HG02938 (cell line): ENCODE results near the gene WDR27.
"Not testable (repeated sequence)": the region's sequence is repeated elsewhere in the genome, so short reads cannot be mapped to it uniquely, and the experiment has no call there.

ENCODE experiments used
- ATAC-seq: cut with Tn5 transposase; IDR thresholded peaks from one replicate; pipeline ENCODE4 v1.9.1; 2021; ENCODE audit warnings: mild to moderate bottlenecking, moderate library complexity; ENCODE audit not compliant: unreplicated experiment

The WDR27 gene

GRCh38 chr6:169618526-169619490 lies 83.0 kb downstream of the WDR27 start:
- ATAC-seq, result no peak

GRCh38 chr6:169617562-169617961 lies 84.3 kb downstream of the WDR27 start:
- ATAC-seq, result no peak

- ATAC-seq, result not testable (repeated sequence)
These were observed 93.2 kb downstream of the WDR27 start for GRCh38 chr6:169608609-169609008.

- ATAC-seq, result no peak
These were observed 97.8 kb downstream of the WDR27 start for GRCh38 chr6:169604076-169604475.

- not testable (repeated sequence) for ATAC-seq
These were observed 100.7 kb downstream of the WDR27 start for GRCh38 chr6:169601129-169601528.

- ATAC-seq, result no peak
These were observed 109.3 kb downstream of the WDR27 start for GRCh38 chr6:169592558-169592957.

- ATAC-seq, result no peak
These were observed 110.2 kb downstream of the WDR27 start for GRCh38 chr6:169591616-169592015.

- ATAC-seq, result no peak
These were observed 111.4 kb downstream of the WDR27 start for GRCh38 chr6:169590376-169590939.

GRCh38 chr6:169589699-169590257 lies 112.1 kb downstream of the WDR27 start:
- ATAC-seq, result peak; percentile 75

GRCh38 chr6:169589293-169589692 lies 112.5 kb downstream of the WDR27 start:
- ATAC-seq, result peak; percentile 69

GRCh38 chr6:169587975-169588374 lies 113.9 kb downstream of the WDR27 start:
- ATAC-seq, result no peak

GRCh38 chr6:169583886-169584541 lies 117.8 kb downstream of the WDR27 start:
- no peak for ATAC-seq

GRCh38 chr6:169579407-169580111 lies 122.3 kb downstream of the WDR27 start:
- no peak for ATAC-seq

GRCh38 chr6:169577974-169578373 lies 123.9 kb downstream of the WDR27 start:
- no peak for ATAC-seq

- ATAC-seq, result no peak
These were observed 124.6 kb downstream of the WDR27 start for GRCh38 chr6:169577236-169577635.

GRCh38 chr6:169575821-169576220 lies 126.0 kb downstream of the WDR27 start:
- no peak for ATAC-seq

GRCh38 chr6:169575365-169575764 lies 126.5 kb downstream of the WDR27 start:
- ATAC-seq, result no peak

GRCh38 chr6:169574420-169574819 lies 127.4 kb downstream of the WDR27 start:
- ATAC-seq, result no peak

GRCh38 chr6:169573883-169574282 lies 127.9 kb downstream of the WDR27 start:
- no peak for ATAC-seq

- no peak for ATAC-seq
These were observed 130.5 kb downstream of the WDR27 start for GRCh38 chr6:169571123-169571962.
